Pons (tissue), 1 donor: ENCODE measurements around the gene C10orf120.

Experiments used
- DNase-seq: peaks from one replicate; pipeline ENCODE4 v3.0.0-alpha.2; 2016; ENCODE audit warnings: low spot score

The C10orf120 gene

DNA sequence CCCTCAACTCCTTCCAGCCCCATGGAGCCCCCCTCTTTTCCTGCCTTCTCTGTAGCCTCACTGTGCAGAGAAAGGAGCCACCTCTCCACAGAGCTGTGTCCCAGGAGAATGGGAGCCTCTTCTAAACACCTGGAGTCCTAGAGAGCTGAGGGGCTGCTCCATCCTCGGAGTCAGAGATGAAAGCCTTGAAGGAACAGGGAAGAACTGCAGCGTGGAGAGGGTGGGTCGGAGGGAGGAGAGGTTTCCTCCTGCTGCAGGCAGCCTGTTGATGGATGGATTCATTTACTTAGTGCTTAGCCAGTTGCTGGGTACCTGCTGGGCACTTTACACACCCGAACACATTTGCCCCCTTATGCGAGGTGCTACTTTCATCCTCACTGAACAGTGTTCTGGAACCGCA, 39.0 kb downstream of the C10orf120 start:
- no peak for DNase-seq

DNA sequence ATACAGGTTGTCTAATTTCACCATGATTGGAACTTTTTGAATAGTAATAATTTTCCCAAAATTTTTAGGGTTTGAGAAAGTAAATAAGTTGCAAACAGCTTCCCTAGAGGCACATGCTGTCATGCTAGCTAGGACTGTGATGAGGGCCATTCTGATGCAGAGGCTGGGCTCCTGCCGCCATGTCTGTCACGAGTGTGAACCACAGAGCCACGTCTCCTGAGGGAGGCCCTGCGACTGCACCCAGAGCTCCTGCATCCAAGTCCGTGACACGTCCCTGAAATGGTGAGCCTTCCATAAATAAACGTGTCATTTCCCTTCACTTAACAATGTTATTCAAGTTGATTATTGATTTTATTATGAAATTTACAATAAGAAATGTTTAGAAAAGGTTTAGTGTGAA, 40.0 kb downstream of the C10orf120 start:
- no peak for DNase-seq

- DNase-seq: no peak
Observed at GRCh38 chr10:122659126-122659525, 40.5 kb downstream of the C10orf120 start.

DNA sequence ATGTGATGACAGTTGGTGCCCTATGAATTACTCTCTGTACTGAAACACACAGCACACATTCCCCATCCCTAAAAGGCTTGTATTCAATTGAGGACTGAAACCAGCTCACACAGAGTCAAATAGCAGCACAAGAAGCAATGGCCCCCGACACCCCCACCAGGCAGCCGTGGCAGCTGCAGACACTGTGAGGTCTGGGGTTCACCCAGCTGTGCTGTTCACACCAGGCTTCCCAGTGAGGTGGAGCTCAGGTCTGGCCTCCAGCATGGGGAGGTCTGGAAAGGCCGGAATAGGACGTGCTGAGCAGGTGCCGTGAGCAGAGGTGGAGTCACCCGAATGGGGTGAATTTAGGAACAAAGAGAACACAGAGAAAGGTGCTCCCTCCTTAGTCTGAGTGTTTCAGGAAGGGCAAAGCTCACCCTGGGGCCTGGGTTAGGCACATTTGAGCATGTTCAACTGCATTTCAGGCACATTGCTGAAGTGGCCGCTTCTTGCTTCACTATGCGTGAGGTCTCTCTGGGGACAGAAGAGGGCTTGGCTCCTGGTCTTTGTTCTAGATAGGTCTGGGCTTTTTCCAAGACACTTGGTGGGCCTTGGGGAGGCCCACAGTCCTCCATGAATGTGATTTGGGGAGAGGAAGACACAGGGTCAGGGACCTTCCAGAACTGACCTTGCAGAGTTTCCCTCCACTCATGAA, 41.1 kb downstream of the C10orf120 start:
- no peak for DNase-seq

- no peak for DNase-seq
Observed at GRCh38 chr10:122657729-122658128, 41.9 kb downstream of the C10orf120 start.

- DNase-seq: no peak
Observed at GRCh38 chr10:122657255-122657654, 42.4 kb downstream of the C10orf120 start.

GRCh38 chr10:122656741-122657140, 42.9 kb downstream of the C10orf120 start:
- no peak for DNase-seq

DNA sequence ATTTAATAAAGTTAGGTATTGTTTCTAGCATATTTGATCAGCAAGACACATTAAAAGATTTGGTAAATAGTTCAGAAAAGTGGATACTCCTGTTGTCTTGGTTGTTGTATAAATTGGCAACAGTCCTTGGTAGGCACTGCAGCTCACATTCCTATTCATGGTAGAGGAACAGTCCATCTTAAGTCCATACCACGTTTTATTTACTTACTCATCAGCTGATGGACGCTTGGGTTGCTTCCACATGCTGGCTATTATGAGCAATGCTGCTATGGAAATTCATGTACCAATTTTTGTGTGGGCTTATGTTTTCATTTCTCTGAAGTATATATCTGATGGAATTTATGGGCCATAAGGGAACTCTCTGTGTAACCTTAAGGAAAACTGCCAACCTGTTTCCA, 43.3 kb downstream of the C10orf120 start:
- DNase-seq: no peak

DNA sequence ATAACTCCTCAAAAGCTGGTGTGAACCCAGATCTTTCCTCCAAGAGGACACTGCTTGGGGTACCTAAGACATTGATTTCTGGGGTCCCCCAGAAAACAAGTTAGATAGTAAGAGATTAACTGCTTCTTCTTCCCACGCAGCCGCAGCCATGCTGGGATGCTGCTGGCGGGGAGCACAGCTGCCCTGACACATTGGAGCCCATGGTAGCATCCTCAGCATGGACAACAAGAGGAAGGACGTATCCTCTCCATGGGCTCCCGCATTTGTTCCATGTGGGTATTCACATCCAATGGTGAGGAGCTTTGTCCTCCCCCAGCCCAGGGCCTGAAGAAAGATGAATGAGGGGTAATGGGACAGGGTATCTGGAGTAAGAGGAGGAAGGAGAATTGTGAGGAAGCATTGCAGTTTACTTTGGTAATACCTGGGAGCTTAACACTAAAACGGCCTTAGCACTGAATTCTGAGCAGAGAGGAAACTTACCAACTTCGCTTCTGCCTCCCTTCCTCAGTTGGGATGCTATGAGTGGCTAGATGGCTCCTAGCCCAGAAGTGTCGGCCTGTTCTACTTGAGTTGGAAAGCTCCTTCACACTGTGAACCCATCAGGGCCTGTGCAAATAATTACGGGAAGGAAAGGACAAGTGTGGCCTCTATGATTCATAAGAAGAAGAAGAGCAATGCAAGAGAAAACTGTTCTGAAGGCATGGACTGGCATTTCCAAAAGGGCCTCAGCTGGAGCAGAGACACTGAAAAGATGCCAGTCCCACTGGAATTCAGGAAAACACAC, 43.9 kb downstream of the C10orf120 start:
- DNase-seq: peak; percentile 32

GRCh38 chr10:122650331-122650730, 49.3 kb downstream of the C10orf120 start:
- peak; percentile 20 for DNase-seq

- DNase-seq: no peak
Observed at GRCh38 chr10:122649903-122650302, 49.7 kb downstream of the C10orf120 start.

GRCh38 chr10:122648599-122649428, 50.8 kb downstream of the C10orf120 start:
- peak; percentile 78 for DNase-seq
